Stimulated activated CD8-positive, alpha-beta memory T cell treated with anti-CD3 and anti-CD28 coated beads, Interleukin-4, amount 100 ng/mL, for 1 hour (primary cell): ENCODE results near the gene FOXR1.
A peak's percentile ranks its signal among the peaks of the same experiment; 100 is the strongest.

Experiments
- DNase-seq, 2 donors: peaks; one replicate each; pipeline ENCODE4 v3.0.0-alpha.2; 2020; ENCODE audit warnings: low read depth in 2 of 2, low spot score in 1 of 2

FOXR1 gene

GRCh38 chr11:118971646-118972045 lies at the start of gene FOXR1:
TSS of gene FOXR1 (plus strand) at chr11:118971761. CDS start at chr11:118971932, 171 bp downstream.
- DNase-seq, result no peak

- no peak for DNase-seq
These were observed 49.4 kb upstream of the FOXR1 start for GRCh38 chr11:118921929-118922744.

GRCh38 chr11:118922745-118923627 lies 48.6 kb upstream of the FOXR1 start:
- no peak for DNase-seq

GRCh38 chr11:118923721-118924587 lies 47.6 kb upstream of the FOXR1 start:
- DNase-seq, result no peak

- DNase-seq, result no peak
These were observed 46.7 kb upstream of the FOXR1 start for GRCh38 chr11:118924591-118925585.

- no peak for DNase-seq
These were observed 43.9 kb upstream of the FOXR1 start for GRCh38 chr11:118927554-118928100.

- peak; percentile 81 to 83 for DNase-seq
These were observed 43.3 kb upstream of the FOXR1 start for GRCh38 chr11:118928101-118928869.

- DNase-seq, result no peak
These were observed 42.6 kb upstream of the FOXR1 start for GRCh38 chr11:118928870-118929500.

- peak in 1 of 2 donors; percentile 54 for DNase-seq
These were observed 42.0 kb upstream of the FOXR1 start for GRCh38 chr11:118929501-118930093.

GRCh38 chr11:118930094-118930712 lies 41.4 kb upstream of the FOXR1 start:
- DNase-seq, result peak; percentile 73 to 75

GRCh38 chr11:118931571-118931970 lies 40.0 kb upstream of the FOXR1 start:
- DNase-seq, result no peak

GRCh38 chr11:118933486-118933885 lies 38.1 kb upstream of the FOXR1 start:
- DNase-seq, result no peak

- DNase-seq, result no peak
These were observed 36.2 kb upstream of the FOXR1 start for GRCh38 chr11:118935376-118935775.

- no peak for DNase-seq
These were observed 32.8 kb upstream of the FOXR1 start for GRCh38 chr11:118938491-118939403.

- no peak for DNase-seq
These were observed 32.1 kb upstream of the FOXR1 start for GRCh38 chr11:118939404-118939915.

- no peak for DNase-seq
These were observed 31.5 kb upstream of the FOXR1 start for GRCh38 chr11:118939953-118940598.
